ENCODE measurements around the gene LCN15.
"Not testable (repeated sequence)": the region's sequence is repeated elsewhere in the genome, so short reads cannot be mapped to it uniquely, and the experiment has no call there.

LCN15 gene

GRCh38 chr9:136774416-136775045 lies 10.2 kb upstream of the LCN15 start:
- DNase-seq, result no peak

GRCh38 chr9:136773386-136774044 lies 9.2 kb upstream of the LCN15 start:
- DNase-seq, result no peak

- no peak for DNase-seq
Measured at GRCh38 chr9:136771907-136772415, 7.6 kb upstream of the LCN15 start.

- no peak for DNase-seq
Measured at GRCh38 chr9:136769710-136770191, 5.4 kb upstream of the LCN15 start.

- not testable (repeated sequence) for DNase-seq
Measured at GRCh38 chr9:136766410-136767120, 2.2 kb upstream of the LCN15 start.

GRCh38 chr9:136765745-136766409 lies 1.6 kb upstream of the LCN15 start:
- not testable (repeated sequence) for DNase-seq

GRCh38 chr9:136765041-136765440 lies 723 bp upstream of the LCN15 start:
- DNase-seq, result no peak

GRCh38 chr9:136763649-136764035 lies 676 bp downstream of the LCN15 start:
- no peak for DNase-seq

- DNase-seq, result no peak
Measured at GRCh38 chr9:136762915-136763648, 1.2 kb downstream of the LCN15 start.

- no peak for DNase-seq
Measured at GRCh38 chr9:136762221-136762691, 2.1 kb downstream of the LCN15 start.

GRCh38 chr9:136761545-136761981 lies 2.8 kb downstream of the LCN15 start:
- DNase-seq, result no peak

- DNase-seq, result peak; percentile 44
Measured at GRCh38 chr9:136760834-136761544, 3.3 kb downstream of the LCN15 start.

GRCh38 chr9:136760424-136760823 lies 3.9 kb downstream of the LCN15 start:
- no peak for DNase-seq

GRCh38 chr9:136759436-136760325 lies 4.6 kb downstream of the LCN15 start:
- DNase-seq, result no peak

- no peak for DNase-seq
Measured at GRCh38 chr9:136759001-136759400, 5.3 kb downstream of the LCN15 start.

GRCh38 chr9:136757751-136758140 lies 6.6 kb downstream of the LCN15 start:
- DNase-seq, result no peak

- DNase-seq, result no peak
Measured at GRCh38 chr9:136757328-136757727, 7.0 kb downstream of the LCN15 start.

- no peak for DNase-seq
Measured at GRCh38 chr9:136756836-136757235, 7.5 kb downstream of the LCN15 start.

GRCh38 chr9:136756134-136756438 lies 8.2 kb downstream of the LCN15 start:
- DNase-seq, result no peak
